ENCODE results near the gene TNKS1BP1. TPM values are rescaled to one million over a fixed set of nuclear protein-coding genes. Genes with fewer than 3 reads are reported as not detected.

The TNKS1BP1 gene
- total RNA-seq, 1 donor from 2014 or later: 11.7 TPM

- no peak overlapping the region for H3K9ac ChIP-seq
- peak overlapping the region; percentile 96 for H2AFZ ChIP-seq (replicated peaks)
- H3K4me3 ChIP-seq: no peak overlapping the region
- H3K4me2 ChIP-seq: no peak overlapping the region
- Mint-ChIP-seq H3K9me3 (peaks cover 2% of the 10 kb centered on the region), H3K27me3 (ENCODE audit: insufficient read depth, low read depth) (peaks cover 8% of the 10 kb centered on the region), H3K4me1 (peaks cover 14% of the 10 kb centered on the region), H3K36me3 (no peaks in the 10 kb centered on the region), H3K4me3 (no peak overlapping the region), H3K27ac (no peak overlapping the region)
- DNase-seq (ENCODE audit: low spot score): no peak
- H3K79me2 ChIP-seq (ENCODE audit: low read depth): no peaks in the 10 kb centered on the region
- H3K27ac ChIP-seq: no peak overlapping the region
- H3K36me3 ChIP-seq: no peaks in the 10 kb centered on the region
- H3K27me3 ChIP-seq: peaks cover 11% of the 10 kb centered on the region
- H4K20me1 ChIP-seq (ENCODE audit: low read depth): no peaks in the 10 kb centered on the region
- no peaks in the 10 kb centered on the region for H3K9me3 ChIP-seq (ENCODE audit: low read depth)
- H3F3A ChIP-seq (ENCODE audit: low read depth): no peaks in the 10 kb centered on the region
- H3K4me1 ChIP-seq: peaks cover 4% of the 10 kb centered on the region
- TF ChIP-seq EZH2phosphoT487 (IDR thresholded peaks at IDR 0.05): no peak
- no peak for TF ChIP-seq CTCF (IDR thresholded peaks at IDR 0.05)
- no peak for TF ChIP-seq EZH2 (IDR thresholded peaks at IDR 0.05)
These were observed 47.6 kb downstream of the TNKS1BP1 start for GRCh38 chr11:57276971-57277675.

- TF ChIP-seq EZH2phosphoT487 (IDR thresholded peaks at IDR 0.05) (no peak), CTCF (IDR thresholded peaks at IDR 0.05) (no peak), EZH2 (IDR thresholded peaks at IDR 0.05) (no peak)
- H3K4me3 Mint-ChIP-seq: no peak overlapping the region
- Histone ChIP-seq H3F3A (ENCODE audit: low read depth) (no peaks in the 10 kb centered on the region), H4K20me1 (ENCODE audit: low read depth) (no peaks in the 10 kb centered on the region), H3K27me3 (peaks cover 11% of the 10 kb centered on the region), H3K4me2 (no peak overlapping the region), H3K36me3 (no peaks in the 10 kb centered on the region), H3K4me3 (no peak overlapping the region), H3K9ac (no peak overlapping the region), H2AFZ (replicated peaks) (no peak overlapping the region), H3K79me2 (ENCODE audit: low read depth) (no peaks in the 10 kb centered on the region), H3K27ac (no peak overlapping the region), H3K9me3 (ENCODE audit: low read depth) (no peaks in the 10 kb centered on the region), H3K4me1 (peaks cover 4% of the 10 kb centered on the region)
- peaks cover 8% of the 10 kb centered on the region for H3K27me3 Mint-ChIP-seq (ENCODE audit: insufficient read depth, low read depth)
- no peaks in the 10 kb centered on the region for H3K36me3 Mint-ChIP-seq
- H3K27ac Mint-ChIP-seq: no peak overlapping the region
- H3K9me3 Mint-ChIP-seq: peaks cover 2% of the 10 kb centered on the region
- peaks cover 14% of the 10 kb centered on the region for H3K4me1 Mint-ChIP-seq
- no peak for DNase-seq (ENCODE audit: low spot score)
These were observed 48.4 kb downstream of the TNKS1BP1 start for GRCh38 chr11:57276169-57276970.

- H4K20me1 ChIP-seq (ENCODE audit: low read depth): no peaks in the 10 kb centered on the region
- Mint-ChIP-seq H3K4me1 (peaks cover 14% of the 10 kb centered on the region), H3K4me3 (no peak overlapping the region), H3K9me3 (peaks cover 2% of the 10 kb centered on the region), H3K27me3 (ENCODE audit: insufficient read depth, low read depth) (peaks cover 8% of the 10 kb centered on the region), H3K36me3 (no peaks in the 10 kb centered on the region), H3K27ac (no peak overlapping the region)
- no peaks in the 10 kb centered on the region for H3K36me3 ChIP-seq
- no peaks in the 10 kb centered on the region for H3K79me2 ChIP-seq (ENCODE audit: low read depth)
- no peak overlapping the region for H3K4me3 ChIP-seq
- no peak for DNase-seq (ENCODE audit: low spot score)
- no peak overlapping the region for H2AFZ ChIP-seq (replicated peaks)
- TF ChIP-seq EZH2phosphoT487 (IDR thresholded peaks at IDR 0.05): no peak
- TF ChIP-seq EZH2 (IDR thresholded peaks at IDR 0.05): no peak
- no peak for TF ChIP-seq CTCF (IDR thresholded peaks at IDR 0.05)
- H3K9ac ChIP-seq: no peak overlapping the region
- no peaks in the 10 kb centered on the region for H3F3A ChIP-seq (ENCODE audit: low read depth)
- no peaks in the 10 kb centered on the region for H3K9me3 ChIP-seq (ENCODE audit: low read depth)
- peaks cover 4% of the 10 kb centered on the region for H3K4me1 ChIP-seq
- H3K27ac ChIP-seq: no peak overlapping the region
- no peak overlapping the region for H3K4me2 ChIP-seq
- H3K27me3 ChIP-seq: peaks cover 11% of the 10 kb centered on the region
These were observed 49.2 kb downstream of the TNKS1BP1 start for GRCh38 chr11:57275582-57275981.
